Transverse colon (tissue), 4 donors: ENCODE data around the gene JARID2. TPM values are rescaled to one million over a fixed set of nuclear protein-coding genes. Genes with fewer than 3 reads are reported as not detected.

Source experiments
- DNase-seq: peaks from one replicate; pipeline ENCODE4 v3.0.0-alpha.2; 2019
- H3K27ac ChIP-seq, 4 donors: fragments of 200-600 bp; sonication (generic); 2 replicates each; pipeline ENCODE4 v1.5.1; 2016 to 2018; ENCODE audit warnings: inconsistent platforms in 4 of 4
- H3K27me3 ChIP-seq: fragments of 200-600 bp; sonication (generic); 2 replicates; pipeline ENCODE4 v1.5.1; 2017; ENCODE audit warnings: inconsistent platforms
- H3K36me3 ChIP-seq, 4 donors: fragments of 200-600 bp; sonication (generic); 2 replicates each; pipeline ENCODE4 v1.5.1; 2017 to 2019; ENCODE audit warnings: inconsistent platforms in 4 of 4
- H3K4me1 ChIP-seq, 4 donors: fragments of 200-600 bp; sonication (generic); 2 replicates each; pipeline ENCODE4 v1.5.1; 2017 to 2020; ENCODE audit warnings: inconsistent platforms in 4 of 4
- H3K4me3 ChIP-seq, 4 donors: fragments of 200-600 bp; sonication (generic); 1 replicate in 1 of 4; 2 replicates in 3 of 4; pipeline versions ENCODE4 v1.5.1 to v1.6.1; 2017 to 2019; ENCODE audit warnings: inconsistent platforms in 4 of 4
- H3K9me3 ChIP-seq, 2 donors: fragments of 200-600 bp; sonication (generic); 2 replicates each; pipeline ENCODE4 v1.5.1; 2017 to 2019; ENCODE audit warnings: inconsistent platforms in 2 of 2
- CTCF ChIP-seq, 5 experiments: fragments of 200-600 bp in 3 of 5; fragments of 450-650 bp in 2 of 5; sonication (generic) in 3 of 5; IDR thresholded peaks; 1 replicate in 2 of 5; 2 replicates in 3 of 5; pipeline ENCODE4 v1.5.1; 2016 to 2017; ENCODE audit warnings: antibody characterized with exemption in 5 of 5, inconsistent platforms in 3 of 5, mild to moderate bottlenecking in 2 of 5, moderate library complexity in 1 of 5
- EP300 ChIP-seq: sonication (generic); formaldehyde crosslinking; IDR thresholded peaks from one replicate; pipeline ENCODE4 v1.6.1; 2017; ENCODE audit warnings: antibody characterized with exemption, low read depth
- POLR2A ChIP-seq: fragments of 450-650 bp; IDR thresholded peaks from one replicate; pipeline ENCODE4 v1.6.1; 2016; ENCODE audit warnings: antibody characterized with exemption, mild to moderate bottlenecking, moderate library complexity
- POLR2AphosphoS5 ChIP-seq, 3 donors: sonication (generic); formaldehyde crosslinking; IDR thresholded peaks; one replicate each; pipeline ENCODE4 v1.6.1; 2016; ENCODE audit warnings: antibody characterized with exemption in 3 of 3
- WGBS, 2 donors: methylation state at CpG; one replicate each; pipeline ENCODE4 v1.1.5; 2018; ENCODE audit warnings: low coverage in 1 of 2; 5-methylcytosine and 5-hydroxymethylcytosine counted together
- in situ Hi-C, 4 donors: fragments of 200-750 bp; cut with MboI; loops; one replicate each; pipeline versions ENCODE4 v1.15.0 to v1.15.1; 2017; ENCODE audit warnings: low sequenced_read_pairs in 3 of 4, low pct_ligation_motif_present in 1 of 4, low pct_unique_long_range_greater_than_20kb in 1 of 4
- intact Hi-C: fragments of 100-400 bp; cut with DNase I; formaldehyde crosslinking; loops from one replicate; pipeline ENCODE4 v1.15.1; 2023; ENCODE audit warnings: low total_unique reads
- total RNA-seq, 4 donors: library from RNA; depleted of rRNA; stranded (reverse); fragments of >200 nt; gene quantifications; one replicate each; pipeline ENCODE4 v1.1.0, GENCODE V29; 2016

JARID2 gene
- total RNA-seq, 4 donors from 2014 or later: 9.4 to 18.7 (median 10.9) TPM

GRCh38 chr6:15402406-15403045 lies 156.7 kb downstream of the JARID2 start:
- H3K27me3 ChIP-seq: no peaks in the 10 kb centered on the region
- 92 to 93% methylated on average over 5 to 9 of the region's 9 CpGs for whole genome bisulfite sequencing, 2 donors

GRCh38 chr6:15403094-15403755 lies 157.4 kb downstream of the JARID2 start:
- no peak for TF ChIP-seq CTCF (IDR thresholded peaks at IDR 0.05)
- TF ChIP-seq POLR2AphosphoS5 (IDR thresholded peaks at IDR 0.05): no peak
- TF ChIP-seq EP300: no peak
- TF ChIP-seq POLR2A: no peak
- Histone ChIP-seq H3K27ac (peak overlapping the region in 1 of 4 donors; percentile 43), H3K36me3 (no peaks in the 10 kb centered on the region), H3K27me3 (no peaks in the 10 kb centered on the region), H3K4me1 (peaks cover 13 to 47% (median 33%) of the 10 kb centered on the region in 4 donors), H3K4me3 (no peak overlapping the region), H3K9me3 (no peaks in the 10 kb centered on the region)
- intact Hi-C loops (no loop called here), in situ Hi-C loops (no loop called here)
- no peak for DNase-seq
- 81 to 86% methylated on average over 4 to 6 of the region's 6 CpGs for WGBS, 2 donors

More at GRCh38 chr6:15402406-15403045, 156.7 kb downstream of the JARID2 start:
- Histone ChIP-seq H3K27ac (peak overlapping the region in 3 of 4 donors; percentile 43 to 64 (median 63)), H3K4me1 (peaks cover 13 to 47% (median 33%) of the 10 kb centered on the region in 4 donors), H3K9me3 (no peaks in the 10 kb centered on the region), H3K36me3 (no peaks in the 10 kb centered on the region), H3K4me3 (no peak overlapping the region)
- DNase-seq: no peak
- intact Hi-C loops: no loop called here
- in situ Hi-C loops: no loop called here
- TF ChIP-seq CTCF (IDR thresholded peaks at IDR 0.05) (no peak), POLR2AphosphoS5 (IDR thresholded peaks at IDR 0.05) (no peak), POLR2A (no peak), EP300 (no peak)

GRCh38 chr6:15404685-15404980 lies 158.8 kb downstream of the JARID2 start:
- Histone ChIP-seq H3K9me3 (no peaks in the 10 kb centered on the region), H3K27me3 (no peaks in the 10 kb centered on the region), H3K36me3 (no peaks in the 10 kb centered on the region), H3K4me1 (peaks cover 12 to 47% (median 30%) of the 10 kb centered on the region in 4 donors), H3K4me3 (no peak overlapping the region), H3K27ac (no peak overlapping the region)
- in situ Hi-C loops (no loop called here), intact Hi-C loops (no loop called here)
- no peak for DNase-seq
- no peak for TF ChIP-seq POLR2A
- no peak for TF ChIP-seq EP300
- no peak for TF ChIP-seq CTCF (IDR thresholded peaks at IDR 0.05)
- no peak for TF ChIP-seq POLR2AphosphoS5 (IDR thresholded peaks at IDR 0.05)

GRCh38 chr6:15405129-15406068 lies 159.5 kb downstream of the JARID2 start:
- no peaks in the 10 kb centered on the region for H3K36me3 ChIP-seq
- in situ Hi-C loops (no loop called here), intact Hi-C loops (no loop called here)

More at GRCh38 chr6:15405129-15406068, 159.5 kb downstream of the JARID2 start:
- H3K9me3 ChIP-seq: no peaks in the 10 kb centered on the region
- H3K4me1 ChIP-seq: peaks cover 10 to 39% (median 24%) of the 10 kb centered on the region in 4 donors
- TF ChIP-seq CTCF (IDR thresholded peaks at IDR 0.05) (no peak), EP300 (no peak), POLR2AphosphoS5 (IDR thresholded peaks at IDR 0.05) (no peak), POLR2A (no peak)
- no peak for DNase-seq
- H3K27ac ChIP-seq: no peak overlapping the region
- no peaks in the 10 kb centered on the region for H3K27me3 ChIP-seq
- H3K4me3 ChIP-seq: no peak overlapping the region
- WGBS, 2 donors: 84 to 94% methylated on average over 8 to 11 of the region's 11 CpGs
